Hepatocyte (in vitro differentiated cells): Measurements from ENCODE around the gene XRCC2.

Source experiments
- EZH2 ChIP-seq: fragments of 200-600 bp; sonication (generic); IDR thresholded peaks from 2 replicates; pipeline ENCODE4 v1.6.1; 2016; ENCODE audit warnings: antibody characterized with exemption, mild to moderate bottlenecking, borderline replicate concordance
- TF ChIP-seq, protein P1 (sequence below): fragments of 200-600 bp; sonication (generic); IDR thresholded peaks from 2 replicates; pipeline ENCODE4 v1.5.1; 2016; ENCODE audit warnings: antibody characterized with exemption, mild to moderate bottlenecking; ENCODE audit not compliant: poor library complexity

DNA sequence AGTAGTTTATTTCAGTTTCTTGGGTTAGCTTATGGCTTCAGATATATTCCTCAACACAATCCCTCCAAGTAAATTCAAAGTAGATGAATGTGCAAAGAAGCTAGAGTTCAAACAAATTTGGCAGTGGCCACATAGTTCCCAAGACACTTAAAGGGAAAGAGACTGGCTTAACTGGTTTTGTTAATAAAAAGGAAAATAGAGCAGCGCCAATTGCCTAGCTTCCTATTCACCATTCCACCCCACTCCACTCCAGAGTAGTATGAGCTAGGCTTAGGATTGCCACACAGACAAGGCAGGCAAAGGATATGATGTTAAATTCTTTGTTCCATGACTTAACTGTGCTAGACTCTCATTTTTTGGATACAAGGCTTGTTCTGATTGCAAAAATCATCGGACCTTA, 2.0 kb downstream of the XRCC2 start:
- TF ChIP-seq, protein P1, sequence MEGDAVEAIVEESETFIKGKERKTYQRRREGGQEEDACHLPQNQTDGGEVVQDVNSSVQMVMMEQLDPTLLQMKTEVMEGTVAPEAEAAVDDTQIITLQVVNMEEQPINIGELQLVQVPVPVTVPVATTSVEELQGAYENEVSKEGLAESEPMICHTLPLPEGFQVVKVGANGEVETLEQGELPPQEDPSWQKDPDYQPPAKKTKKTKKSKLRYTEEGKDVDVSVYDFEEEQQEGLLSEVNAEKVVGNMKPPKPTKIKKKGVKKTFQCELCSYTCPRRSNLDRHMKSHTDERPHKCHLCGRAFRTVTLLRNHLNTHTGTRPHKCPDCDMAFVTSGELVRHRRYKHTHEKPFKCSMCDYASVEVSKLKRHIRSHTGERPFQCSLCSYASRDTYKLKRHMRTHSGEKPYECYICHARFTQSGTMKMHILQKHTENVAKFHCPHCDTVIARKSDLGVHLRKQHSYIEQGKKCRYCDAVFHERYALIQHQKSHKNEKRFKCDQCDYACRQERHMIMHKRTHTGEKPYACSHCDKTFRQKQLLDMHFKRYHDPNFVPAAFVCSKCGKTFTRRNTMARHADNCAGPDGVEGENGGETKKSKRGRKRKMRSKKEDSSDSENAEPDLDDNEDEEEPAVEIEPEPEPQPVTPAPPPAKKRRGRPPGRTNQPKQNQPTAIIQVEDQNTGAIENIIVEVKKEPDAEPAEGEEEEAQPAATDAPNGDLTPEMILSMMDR = no peak
- no peak for TF ChIP-seq EZH2
